HepG2 (cell line): ENCODE data around the gene NACAD.

Experiments used
- ATF3 ChIP-seq: sonication (generic); formaldehyde crosslinking; IDR thresholded peaks from 2 replicates; pipeline ENCODE4 v1.4.0; 2020; ENCODE audit warnings: missing genetic modification reagents
- ATF6 ChIP-seq: sonication (generic); formaldehyde crosslinking; conservative IDR thresholded peaks from 2 replicates; pipeline ENCODE4 v1.4.0; 2020; ENCODE audit warnings: missing genetic modification reagents
- GABPB1 ChIP-seq: IDR thresholded peaks from 2 replicates; pipeline ENCODE4 v1.6.1; 2016; ENCODE audit warnings: mild to moderate bottlenecking, missing genetic modification reagents, moderate library complexity, missing compliant biosample characterization
- JUND ChIP-seq: sonication (generic); formaldehyde crosslinking; IDR thresholded peaks from 2 replicates; pipeline ENCODE4 v1.8.0; 2022; ENCODE audit warnings: mild to moderate bottlenecking, missing genetic modification reagents
- KDM5A ChIP-seq: fragments of 200-600 bp; sonication (generic); IDR thresholded peaks from 2 replicates; pipeline ENCODE4 v1.7.0; 2018; ENCODE audit warnings: antibody characterized with exemption, mild to moderate bottlenecking, low read length, borderline replicate concordance
- MED13 ChIP-seq: sonication (generic); formaldehyde crosslinking; IDR thresholded peaks from 2 replicates; pipeline ENCODE4 v1.5.0; 2020; ENCODE audit warnings: missing genetic modification reagents
- SYNCRIP ChIP-seq: fragments of 200-400 bp; formaldehyde crosslinking; IDR thresholded peaks from 2 replicates; pipeline ENCODE4 v1.6.1; 2018; ENCODE audit warnings: mild to moderate bottlenecking, low read depth, low read length; ENCODE audit not compliant: insufficient read depth
- ZFP90 ChIP-seq: sonication (generic); formaldehyde crosslinking; IDR thresholded peaks from 2 replicates; pipeline ENCODE4 v1.8.0; 2022; ENCODE audit warnings: missing genetic modification reagents, mild to moderate bottlenecking, inconsistent platforms, borderline replicate concordance
- ZNF280B ChIP-seq: sonication (generic); formaldehyde crosslinking; IDR thresholded peaks from 2 replicates; pipeline ENCODE4 v1.5.0; 2020; ENCODE audit warnings: missing genetic modification reagents, mild to moderate bottlenecking, borderline replicate concordance

GRCh38 chr7:45053401-45053800 is 35.4 kb downstream of the NACAD start:
- TF ChIP-seq JUND (CRISPR knock-in tag) (no peak), ZFP90 (CRISPR knock-in tag) (no peak), SYNCRIP (no peak), GABPB1 (no peak), ATF6 (CRISPR knock-in tag) (no peak), ZNF280B (CRISPR knock-in tag) (no peak), MED13 (no peak), ATF3 (CRISPR knock-in tag) (no peak), KDM5A (no peak)
